ENCODE measurements around the gene CDK5RAP2. TPM values are rescaled to one million over a fixed set of nuclear protein-coding genes. Genes with fewer than 3 reads are reported as not detected.

CDK5RAP2 gene
- total RNA-seq, 1 donor from 2014 or later: 27.4 TPM

DNA sequence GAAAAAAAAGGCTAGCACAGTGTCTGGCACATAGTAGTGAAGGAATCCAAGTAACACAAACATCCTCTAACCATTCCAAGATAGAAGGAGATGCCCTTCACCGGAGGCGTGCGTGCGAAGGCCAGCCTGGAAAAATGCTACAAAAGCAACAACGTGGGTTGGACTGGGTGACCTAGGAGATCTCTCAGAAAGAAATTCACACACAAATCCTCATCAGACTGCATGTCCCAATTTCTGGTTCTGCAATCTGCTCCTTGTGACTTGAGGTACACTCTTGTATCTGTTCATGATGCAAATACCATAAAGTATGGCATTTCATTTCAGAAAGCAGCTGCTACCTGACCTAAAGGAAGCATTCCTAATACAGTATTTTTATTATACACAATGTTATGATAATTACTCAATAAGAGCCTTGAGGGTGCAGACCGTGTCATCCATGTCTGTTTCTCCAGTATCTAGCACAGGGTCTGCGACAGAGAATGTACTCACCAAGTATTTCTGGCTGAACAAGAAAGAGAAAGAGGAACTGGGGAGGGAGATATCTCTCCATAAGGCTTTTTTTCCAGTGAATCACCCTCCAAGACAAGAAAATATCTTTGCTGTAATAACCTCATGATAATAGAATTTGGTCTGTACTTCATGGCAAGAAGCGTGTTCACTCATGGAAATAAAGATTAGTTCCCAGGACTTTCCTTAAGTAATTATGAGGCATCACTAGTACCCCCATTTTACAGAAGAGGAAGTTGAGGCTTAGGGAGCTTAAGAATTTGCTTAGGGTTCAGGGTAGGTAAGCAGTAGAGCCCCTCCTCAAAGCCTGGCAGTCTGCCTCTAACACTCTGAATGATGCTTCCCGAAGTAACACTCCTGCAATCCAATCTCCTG is 138.3 kb downstream of the CDK5RAP2 start:
- ATAC-seq: no peak
- DNase-seq (ENCODE audit: low spot score): no peak

DNA sequence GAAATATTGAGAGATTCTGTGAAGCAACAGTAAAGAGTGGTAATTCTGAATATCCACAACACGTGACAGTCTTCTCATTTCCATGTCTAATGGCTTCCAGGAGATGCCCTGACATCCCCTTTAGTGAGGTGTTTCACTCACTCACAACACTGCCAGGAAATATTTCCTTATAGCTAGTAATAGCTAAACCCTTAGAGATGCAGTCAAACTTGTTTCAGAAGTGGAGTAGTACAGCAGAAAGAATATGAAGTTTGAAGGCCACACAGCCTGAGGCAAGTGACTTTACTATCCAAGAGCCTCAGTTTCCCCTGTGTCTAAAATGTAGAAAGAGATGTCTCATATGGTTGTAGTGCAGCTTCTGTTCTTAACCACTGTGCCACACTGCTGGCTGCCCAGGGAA is 139.2 kb downstream of the CDK5RAP2 start:
- ATAC-seq (no peak), DNase-seq (ENCODE audit: low spot score) (no peak)

- no peak for ATAC-seq
Measured at GRCh38 chr9:120439926-120440325, 140.0 kb downstream of the CDK5RAP2 start.

GRCh38 chr9:120438836-120439546 is 141.0 kb downstream of the CDK5RAP2 start:
- DNase-seq (ENCODE audit: low spot score): no peak
- ATAC-seq: peak; percentile 90

More at GRCh38 chr9:120439926-120440325, 140.0 kb downstream of the CDK5RAP2 start:
- no peak for DNase-seq (ENCODE audit: low spot score)

DNA sequence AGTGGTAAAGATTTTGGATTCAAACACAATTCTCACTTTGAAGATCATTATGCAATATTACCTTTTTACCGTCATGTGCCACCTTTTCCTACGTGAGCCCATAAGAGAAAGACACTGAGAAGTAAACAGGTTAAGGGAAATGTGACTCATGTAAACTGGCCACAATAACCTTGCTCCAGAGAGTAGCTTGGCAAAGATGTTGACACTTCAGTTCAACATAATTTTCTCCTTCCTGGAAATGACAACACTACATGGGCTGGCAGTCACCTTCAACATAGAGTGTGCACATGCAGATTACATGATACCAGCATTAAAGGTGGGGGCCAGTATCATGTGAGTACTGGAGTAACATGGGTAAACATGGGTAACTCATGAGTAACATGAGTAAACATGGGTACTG is 141.9 kb downstream of the CDK5RAP2 start:
- no peak for DNase-seq (ENCODE audit: low spot score)

DNA sequence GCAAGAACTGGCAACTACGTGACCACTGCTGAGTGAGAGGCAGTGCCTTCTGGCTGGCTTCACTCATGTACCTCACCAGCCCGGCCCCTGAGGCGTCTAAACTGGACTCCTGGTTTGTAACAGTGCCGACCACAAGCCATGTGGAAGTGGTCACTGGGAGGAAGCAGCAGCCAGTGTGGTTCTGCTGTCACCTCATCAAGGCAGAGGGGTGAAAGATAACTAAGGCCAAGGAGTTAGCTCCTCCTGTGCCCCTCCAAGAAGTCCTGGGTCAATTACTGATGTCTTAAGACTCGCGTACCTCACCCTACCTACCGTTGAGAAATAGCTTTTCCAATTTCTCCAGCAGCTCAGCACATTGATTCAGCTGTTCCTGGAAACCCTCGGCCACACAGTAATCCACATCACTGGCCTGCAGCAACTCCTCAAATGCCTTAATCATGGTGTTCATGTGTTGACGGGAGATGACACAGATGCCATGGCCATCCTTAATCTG is 142.9 kb downstream of the CDK5RAP2 start:
- ATAC-seq (no peak), DNase-seq (ENCODE audit: low spot score) (no peak)

More for the DNA sequence above, 141.9 kb downstream of the CDK5RAP2 start:
- ATAC-seq: peak; percentile 11

GRCh38 chr9:120436446-120436845 is 143.5 kb downstream of the CDK5RAP2 start:
- ATAC-seq: no peak
- DNase-seq (ENCODE audit: low spot score): no peak

DNA sequence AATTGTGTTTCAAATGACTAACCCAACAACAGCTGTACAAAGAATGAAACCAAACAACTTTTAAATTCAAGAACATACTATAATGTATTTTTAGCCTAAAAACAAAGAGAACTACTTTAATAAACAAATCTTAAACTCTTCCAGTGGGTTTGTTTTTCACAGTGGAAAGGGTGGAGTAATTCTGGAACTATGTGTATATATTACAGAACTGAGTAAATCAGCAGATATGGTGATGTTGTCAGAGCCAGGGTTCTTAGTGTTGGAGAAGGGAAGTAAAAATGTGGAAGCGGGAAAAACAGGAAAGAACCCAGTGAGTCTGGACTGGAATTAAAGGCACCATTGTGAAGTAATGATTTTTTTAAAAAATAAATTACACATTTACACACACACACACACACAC is 144.9 kb downstream of the CDK5RAP2 start:
- DNase-seq (ENCODE audit: low spot score): no peak
- no peak for ATAC-seq

- ATAC-seq (peak; percentile 34), DNase-seq (ENCODE audit: low spot score) (no peak)
Measured at GRCh38 chr9:120434532-120434931, 145.4 kb downstream of the CDK5RAP2 start.

DNA sequence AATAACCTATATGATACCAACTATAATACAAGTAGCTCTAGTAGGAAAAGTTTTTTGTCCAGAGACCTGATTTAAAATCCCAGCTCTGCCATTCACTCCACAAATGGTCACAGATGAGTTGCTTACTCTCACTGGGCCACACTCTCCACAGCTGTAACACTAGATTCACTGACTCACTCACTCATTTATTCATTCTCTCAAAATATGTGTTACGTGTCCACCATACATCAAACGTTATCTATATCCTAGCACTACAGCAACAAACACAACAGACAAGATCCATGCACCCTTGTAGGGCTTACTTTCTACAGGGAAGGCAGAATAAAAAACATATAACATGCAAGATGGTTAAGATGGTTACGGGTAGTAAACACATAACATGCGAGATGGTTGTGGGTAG is 146.3 kb downstream of the CDK5RAP2 start:
- ATAC-seq (no peak), DNase-seq (ENCODE audit: low spot score) (no peak)

- DNase-seq (ENCODE audit: low spot score): no peak
Measured at GRCh38 chr9:120432600-120432999, 147.4 kb downstream of the CDK5RAP2 start.

DNA sequence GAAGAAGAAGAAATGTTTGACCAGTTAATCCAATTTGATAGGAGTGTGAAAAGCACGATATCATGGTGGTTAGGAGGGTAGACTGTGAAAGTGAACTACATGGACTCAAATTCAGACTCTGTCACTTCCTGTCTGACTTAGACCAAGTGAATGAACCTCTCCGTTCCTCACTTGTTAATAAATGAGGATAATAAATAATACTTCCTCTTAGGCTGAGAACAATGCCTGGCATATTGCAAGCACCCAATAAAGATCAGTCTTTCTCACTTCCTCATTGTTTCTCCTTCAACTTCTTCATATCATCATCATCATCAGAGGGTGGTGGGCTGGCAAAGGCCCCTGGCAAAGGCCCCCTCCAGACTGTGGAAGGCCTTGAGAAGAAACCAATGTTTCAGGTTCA is 148.7 kb downstream of the CDK5RAP2 start:
- ATAC-seq: no peak
- no peak for DNase-seq (ENCODE audit: low spot score)

More at GRCh38 chr9:120432600-120432999, 147.4 kb downstream of the CDK5RAP2 start:
- ATAC-seq: no peak

GRCh38 chr9:120424248-120424647 is 155.7 kb downstream of the CDK5RAP2 start:
- DNase-seq (ENCODE audit: low spot score) (no peak), ATAC-seq (no peak)

DNA sequence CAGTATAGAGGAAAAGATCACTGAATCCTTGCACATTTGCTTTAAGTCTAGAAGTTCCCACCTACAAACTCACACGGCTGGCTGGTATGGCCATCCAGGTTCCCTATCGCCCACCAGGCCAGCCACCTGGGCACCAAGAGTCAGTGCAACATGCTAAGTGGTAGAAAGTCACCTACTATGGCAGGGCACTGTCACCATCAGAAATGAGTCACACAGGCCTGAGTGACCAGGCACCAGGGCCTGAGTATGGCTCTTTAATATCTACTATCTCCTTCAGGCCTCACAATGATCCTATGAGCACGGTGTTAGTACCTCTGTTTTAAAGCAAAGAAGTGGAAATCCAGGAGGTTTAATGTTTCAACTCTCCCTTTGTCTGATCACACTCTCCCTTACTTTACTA is 156.2 kb downstream of the CDK5RAP2 start:
- no peak for DNase-seq (ENCODE audit: low spot score)
- ATAC-seq: no peak

- DNase-seq (ENCODE audit: low spot score): no peak
Measured at GRCh38 chr9:120421977-120422376, 158.0 kb downstream of the CDK5RAP2 start.

GRCh38 chr9:120418315-120418714 is 161.7 kb downstream of the CDK5RAP2 start:
- no peak for ATAC-seq
- no peak for DNase-seq (ENCODE audit: low spot score)

More at GRCh38 chr9:120421977-120422376, 158.0 kb downstream of the CDK5RAP2 start:
- ATAC-seq: no peak

DNA sequence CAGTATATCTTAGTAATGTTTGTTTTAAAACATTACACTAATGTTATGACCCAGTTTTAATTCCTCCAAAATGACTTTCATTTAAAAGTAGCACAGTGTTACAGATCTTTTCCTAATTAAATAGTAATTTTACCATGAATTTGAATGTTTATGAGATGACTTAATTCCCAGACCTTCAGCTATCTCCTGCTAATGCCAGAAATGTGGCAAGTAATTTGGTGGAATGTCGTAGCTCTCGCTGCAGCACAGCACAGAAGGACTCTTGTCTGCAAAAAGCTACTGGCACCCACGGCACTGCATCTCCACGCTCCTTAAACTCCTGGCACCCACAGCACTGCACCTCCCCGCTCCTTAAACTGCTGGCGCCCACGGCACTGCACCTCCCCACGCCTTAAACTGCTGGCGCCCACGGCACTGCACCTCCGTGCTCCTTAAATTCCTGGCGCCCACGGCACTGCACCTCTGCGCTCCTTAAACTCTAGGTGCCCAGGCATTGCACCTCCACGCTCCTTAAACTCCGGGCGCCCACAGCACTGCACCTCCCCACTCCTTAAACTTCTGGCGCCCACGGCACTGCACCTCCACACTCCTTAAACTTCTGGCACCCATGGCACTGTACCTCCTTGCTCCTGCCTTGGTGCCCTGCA is 163.1 kb downstream of the CDK5RAP2 start:
- DNase-seq (ENCODE audit: low spot score) (no peak), ATAC-seq (no peak)

GRCh38 chr9:120413121-120414048 is 166.6 kb downstream of the CDK5RAP2 start:
- DNase-seq (ENCODE audit: low spot score): no peak
- no peak for ATAC-seq

DNA sequence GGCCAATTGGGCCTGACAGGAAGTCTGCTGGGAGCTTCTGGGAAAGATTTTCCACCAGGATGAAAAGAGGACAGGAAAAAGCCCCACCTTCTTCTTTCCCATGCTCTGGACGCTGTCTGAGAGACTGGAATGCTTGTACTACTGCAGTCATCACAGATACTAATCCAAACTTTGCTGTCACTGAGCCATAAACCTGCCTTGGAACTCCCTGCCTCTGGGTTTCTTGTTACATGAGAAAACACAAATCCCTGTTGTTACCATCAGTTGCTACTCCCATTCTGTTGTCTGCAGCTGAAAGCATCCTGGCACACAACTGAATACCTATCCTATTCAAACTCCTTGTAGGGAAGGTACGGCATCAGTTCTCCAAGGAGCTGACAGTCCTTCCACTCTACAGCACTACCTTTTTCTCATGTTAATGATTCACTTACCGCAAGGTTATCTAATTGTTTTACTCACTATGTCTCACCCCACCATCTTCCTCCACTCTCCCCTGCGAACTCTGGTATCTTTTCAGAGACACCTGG is 167.5 kb downstream of the CDK5RAP2 start:
- no peak for DNase-seq (ENCODE audit: low spot score)
- ATAC-seq: peak; percentile 33

DNA sequence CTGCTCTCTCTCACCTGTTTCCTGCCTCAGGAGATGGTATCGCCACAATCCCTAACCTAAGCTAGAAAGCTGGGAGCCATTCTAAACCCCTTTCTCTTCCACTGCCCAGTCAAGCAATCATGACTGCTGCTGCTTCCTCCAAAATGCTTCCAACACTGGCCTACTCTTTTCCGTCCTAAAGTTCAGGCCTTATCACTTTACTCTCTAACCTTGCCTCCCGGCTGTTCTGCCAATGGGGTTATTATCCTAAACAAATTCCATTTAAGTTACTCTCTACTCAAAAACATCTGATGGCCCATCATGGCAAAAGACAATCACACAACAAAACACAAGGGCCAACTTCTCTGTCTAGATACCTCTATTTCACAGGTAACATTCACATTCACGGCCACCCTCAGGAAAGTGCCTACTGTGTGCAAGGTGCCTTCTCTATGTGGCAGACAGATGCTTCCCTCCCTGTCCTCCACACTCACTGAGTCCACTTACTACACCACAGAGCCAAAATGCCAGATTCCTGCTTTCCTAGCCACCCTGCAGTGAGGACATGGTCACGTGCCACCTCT is 168.0 kb downstream of the CDK5RAP2 start:
- DNase-seq (ENCODE audit: low spot score): no peak
- peak; percentile 59 for ATAC-seq
